ENCODE measurements around the gene KAT2B. TPM values are rescaled to one million over a fixed set of nuclear protein-coding genes. Genes with fewer than 3 reads are reported as not detected.

KAT2B gene
- total RNA-seq, 1 experiment from 2014 or later = 45.8 TPM

- Histone ChIP-seq H3K9me2 (replicated peaks; ENCODE audit: insufficient read depth, low read length) (no peaks in the 10 kb centered on the region), H3K9me3 (ENCODE audit: low read length) (no peaks in the 10 kb centered on the region), H2AFZ (ENCODE audit: low read length) (no peak overlapping the region), H3K27me3 (ENCODE audit: low read length) (no peaks in the 10 kb centered on the region), H3K4me3 (ENCODE audit: low read length) (no peak overlapping the region), H3K9ac (ENCODE audit: low read length) (no peak overlapping the region), H3K4me1 (ENCODE audit: low read length) (peaks cover 12% of the 10 kb centered on the region), H3K27ac (ENCODE audit: low read length) (no peak overlapping the region), H3K4me2 (ENCODE audit: low read depth, low read length, poor library complexity, severe bottlenecking) (no peak overlapping the region), H4K20me1 (ENCODE audit: insufficient read depth, low read depth, low read length) (no peaks in the 10 kb centered on the region), H3K36me3 (ENCODE audit: insufficient read depth, low read length) (peaks cover 15% of the 10 kb centered on the region; the same call in 1 of the 2 replicates), H3K79me2 (ENCODE audit: low read length) (no peaks in the 10 kb centered on the region)
- no peak for DNase-seq
These were observed 97.4 kb downstream of the KAT2B start for GRCh38 chr3:20137647-20138046.

GRCh38 chr3:20140881-20141280 lies 100.6 kb downstream of the KAT2B start:
- Histone ChIP-seq H3K36me3 (ENCODE audit: insufficient read depth, low read length) (peaks cover 25% of the 10 kb centered on the region; the same call in 1 of the 2 replicates), H3K9me2 (replicated peaks; ENCODE audit: insufficient read depth, low read length) (no peaks in the 10 kb centered on the region)

GRCh38 chr3:20141316-20141715 lies 101.1 kb downstream of the KAT2B start:
- H3K27ac ChIP-seq (ENCODE audit: low read length) = peak overlapping the region; percentile 62
- no peaks in the 10 kb centered on the region for H3K27me3 ChIP-seq (ENCODE audit: low read length)
- H4K20me1 ChIP-seq (ENCODE audit: insufficient read depth, low read depth, low read length) = no peaks in the 10 kb centered on the region
- no peaks in the 10 kb centered on the region for H3K79me2 ChIP-seq (ENCODE audit: low read length)
- H3K9ac ChIP-seq (ENCODE audit: low read length) = no peak overlapping the region
- no peak overlapping the region for H3K4me2 ChIP-seq (ENCODE audit: low read depth, low read length, poor library complexity, severe bottlenecking)
- peaks cover 12% of the 10 kb centered on the region for H3K4me1 ChIP-seq (ENCODE audit: low read length)
- peaks cover 25% of the 10 kb centered on the region; the same call in 1 of the 2 replicates for H3K36me3 ChIP-seq (ENCODE audit: insufficient read depth, low read length)
- no peaks in the 10 kb centered on the region for H3K9me2 ChIP-seq (replicated peaks; ENCODE audit: insufficient read depth, low read length)
- DNase-seq = no peak
- no peak overlapping the region for H3K4me3 ChIP-seq (ENCODE audit: low read length)
- H2AFZ ChIP-seq (ENCODE audit: low read length) = no peak overlapping the region
- H3K9me3 ChIP-seq (ENCODE audit: low read length) = no peaks in the 10 kb centered on the region

More at GRCh38 chr3:20140881-20141280, 100.6 kb downstream of the KAT2B start:
- Histone ChIP-seq H3K27ac (ENCODE audit: low read length) (peak overlapping the region; percentile 62), H3K9ac (ENCODE audit: low read length) (no peak overlapping the region), H3K9me3 (ENCODE audit: low read length) (no peaks in the 10 kb centered on the region), H3K79me2 (ENCODE audit: low read length) (no peaks in the 10 kb centered on the region), H3K4me3 (ENCODE audit: low read length) (no peak overlapping the region), H2AFZ (ENCODE audit: low read length) (no peak overlapping the region), H3K27me3 (ENCODE audit: low read length) (no peaks in the 10 kb centered on the region), H3K4me1 (ENCODE audit: low read length) (peaks cover 12% of the 10 kb centered on the region), H4K20me1 (ENCODE audit: insufficient read depth, low read depth, low read length) (no peaks in the 10 kb centered on the region), H3K4me2 (ENCODE audit: low read depth, low read length, poor library complexity, severe bottlenecking) (no peak overlapping the region)
- DNase-seq = no peak

GRCh38 chr3:20141851-20142250 lies 101.6 kb downstream of the KAT2B start:
- no peak overlapping the region for H3K4me2 ChIP-seq (ENCODE audit: low read depth, low read length, poor library complexity, severe bottlenecking)
- DNase-seq = no peak
- no peaks in the 10 kb centered on the region for H3K9me3 ChIP-seq (ENCODE audit: low read length)
- H2AFZ ChIP-seq (ENCODE audit: low read length) = no peak overlapping the region
- no peaks in the 10 kb centered on the region for H3K79me2 ChIP-seq (ENCODE audit: low read length)
- H3K4me3 ChIP-seq (ENCODE audit: low read length) = no peak overlapping the region
- H4K20me1 ChIP-seq (ENCODE audit: insufficient read depth, low read depth, low read length) = no peaks in the 10 kb centered on the region
- no peaks in the 10 kb centered on the region for H3K27me3 ChIP-seq (ENCODE audit: low read length)
- H3K9ac ChIP-seq (ENCODE audit: low read length) = no peak overlapping the region
- H3K27ac ChIP-seq (ENCODE audit: low read length) = no peak overlapping the region
- H3K36me3 ChIP-seq (ENCODE audit: insufficient read depth, low read length) = peaks cover 24% of the 10 kb centered on the region; the same call in 1 of the 2 replicates
- H3K4me1 ChIP-seq (ENCODE audit: low read length) = peaks cover 12% of the 10 kb centered on the region
- no peaks in the 10 kb centered on the region for H3K9me2 ChIP-seq (replicated peaks; ENCODE audit: insufficient read depth, low read length)

- peaks cover 12% of the 10 kb centered on the region for H3K4me1 ChIP-seq (ENCODE audit: low read length)
- H2AFZ ChIP-seq (ENCODE audit: low read length) = no peak overlapping the region
- H3K27me3 ChIP-seq (ENCODE audit: low read length) = no peaks in the 10 kb centered on the region
- no peaks in the 10 kb centered on the region for H3K79me2 ChIP-seq (ENCODE audit: low read length)
- H3K27ac ChIP-seq (ENCODE audit: low read length) = no peak overlapping the region
- no peak overlapping the region for H3K4me2 ChIP-seq (ENCODE audit: low read depth, low read length, poor library complexity, severe bottlenecking)
- no peak overlapping the region for H3K4me3 ChIP-seq (ENCODE audit: low read length)
- peaks cover 19% of the 10 kb centered on the region; the same call in 1 of the 2 replicates for H3K36me3 ChIP-seq (ENCODE audit: insufficient read depth, low read length)
- H4K20me1 ChIP-seq (ENCODE audit: insufficient read depth, low read depth, low read length) = no peaks in the 10 kb centered on the region
- no peak for DNase-seq
- H3K9ac ChIP-seq (ENCODE audit: low read length) = no peak overlapping the region
- no peaks in the 10 kb centered on the region for H3K9me2 ChIP-seq (replicated peaks; ENCODE audit: insufficient read depth, low read length)
- no peaks in the 10 kb centered on the region for H3K9me3 ChIP-seq (ENCODE audit: low read length)
These were observed 102.3 kb downstream of the KAT2B start for GRCh38 chr3:20142517-20142916.

- Histone ChIP-seq H3K9me2 (replicated peaks; ENCODE audit: insufficient read depth, low read length) (no peaks in the 10 kb centered on the region), H3K79me2 (ENCODE audit: low read length) (no peaks in the 10 kb centered on the region), H3K9ac (ENCODE audit: low read length) (no peak overlapping the region), H3K27me3 (ENCODE audit: low read length) (no peaks in the 10 kb centered on the region), H3K27ac (ENCODE audit: low read length) (no peak overlapping the region), H4K20me1 (ENCODE audit: insufficient read depth, low read depth, low read length) (no peaks in the 10 kb centered on the region), H3K4me3 (ENCODE audit: low read length) (no peak overlapping the region), H3K9me3 (ENCODE audit: low read length) (no peaks in the 10 kb centered on the region), H3K4me1 (ENCODE audit: low read length) (peaks cover 12% of the 10 kb centered on the region), H3K4me2 (ENCODE audit: low read depth, low read length, poor library complexity, severe bottlenecking) (no peak overlapping the region), H3K36me3 (ENCODE audit: insufficient read depth, low read length) (peaks cover 19% of the 10 kb centered on the region; the same call in 1 of the 2 replicates), H2AFZ (ENCODE audit: low read length) (no peak overlapping the region)
- no peak for DNase-seq
These were observed 103.3 kb downstream of the KAT2B start for GRCh38 chr3:20143519-20143918.

- no peak for DNase-seq
- H3K4me1 ChIP-seq (ENCODE audit: low read length) = peaks cover 4% of the 10 kb centered on the region
- H3K27ac ChIP-seq (ENCODE audit: low read length) = no peak overlapping the region
- no peaks in the 10 kb centered on the region for H4K20me1 ChIP-seq (ENCODE audit: insufficient read depth, low read depth, low read length)
- no peaks in the 10 kb centered on the region for H3K27me3 ChIP-seq (ENCODE audit: low read length)
- no peak overlapping the region for H3K4me3 ChIP-seq (ENCODE audit: low read length)
- H3K4me2 ChIP-seq (ENCODE audit: low read depth, low read length, poor library complexity, severe bottlenecking) = no peak overlapping the region
- H3K9ac ChIP-seq (ENCODE audit: low read length) = no peak overlapping the region
- no peaks in the 10 kb centered on the region for H3K9me3 ChIP-seq (ENCODE audit: low read length)
- H2AFZ ChIP-seq (ENCODE audit: low read length) = no peak overlapping the region
- H3K79me2 ChIP-seq (ENCODE audit: low read length) = no peaks in the 10 kb centered on the region
- peaks cover 16% of the 10 kb centered on the region; the same call in 1 of the 2 replicates for H3K36me3 ChIP-seq (ENCODE audit: insufficient read depth, low read length)
- H3K9me2 ChIP-seq (replicated peaks; ENCODE audit: insufficient read depth, low read length) = no peaks in the 10 kb centered on the region
These were observed 105.6 kb downstream of the KAT2B start for GRCh38 chr3:20145874-20146273.

GRCh38 chr3:20146301-20146700 lies 106.1 kb downstream of the KAT2B start:
- no peak overlapping the region for H3K4me2 ChIP-seq (ENCODE audit: low read depth, low read length, poor library complexity, severe bottlenecking)
- H3K4me1 ChIP-seq (ENCODE audit: low read length) = no peaks in the 10 kb centered on the region; the same call in 1 of the 2 replicates
- no peaks in the 10 kb centered on the region for H3K79me2 ChIP-seq (ENCODE audit: low read length)
- H3K9me2 ChIP-seq (replicated peaks; ENCODE audit: insufficient read depth, low read length) = no peaks in the 10 kb centered on the region
- peaks cover 17% of the 10 kb centered on the region; the same call in 1 of the 2 replicates for H3K36me3 ChIP-seq (ENCODE audit: insufficient read depth, low read length)
- H2AFZ ChIP-seq (ENCODE audit: low read length) = no peak overlapping the region
- H3K4me3 ChIP-seq (ENCODE audit: low read length) = no peak overlapping the region
- H3K9me3 ChIP-seq (ENCODE audit: low read length) = no peaks in the 10 kb centered on the region
- no peak for DNase-seq
- H3K27ac ChIP-seq (ENCODE audit: low read length) = no peak overlapping the region
- H3K27me3 ChIP-seq (ENCODE audit: low read length) = no peaks in the 10 kb centered on the region
- H4K20me1 ChIP-seq (ENCODE audit: insufficient read depth, low read depth, low read length) = no peaks in the 10 kb centered on the region
- no peak overlapping the region for H3K9ac ChIP-seq (ENCODE audit: low read length)
